ENCODE data around the gene RGS14.

DNA sequence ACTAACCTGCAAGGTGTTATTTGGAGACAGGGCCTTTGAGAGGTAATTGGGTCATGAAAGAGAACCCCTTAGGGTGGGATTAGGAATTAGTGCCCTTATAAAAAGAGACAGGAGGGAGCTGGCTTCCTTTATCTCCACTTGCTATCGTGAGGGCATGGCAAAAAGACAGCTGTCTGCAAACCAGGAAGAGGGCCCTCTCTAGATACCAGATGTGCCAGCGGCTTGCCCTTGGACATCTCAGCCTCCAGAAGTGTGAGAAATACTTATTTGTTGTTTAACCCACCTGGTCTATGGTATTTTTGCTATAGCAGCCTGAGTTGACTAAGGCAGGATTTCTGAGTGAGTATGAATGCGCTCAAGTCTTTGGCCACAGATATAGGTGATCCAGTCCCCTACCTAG is 978 bp upstream of the RGS14 start:
- TF ChIP-seq, protein P1, sequence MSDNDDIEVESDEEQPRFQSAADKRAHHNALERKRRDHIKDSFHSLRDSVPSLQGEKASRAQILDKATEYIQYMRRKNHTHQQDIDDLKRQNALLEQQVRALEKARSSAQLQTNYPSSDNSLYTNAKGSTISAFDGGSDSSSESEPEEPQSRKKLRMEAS (IDR thresholded peaks at IDR 0.05): no peak
- TF ChIP-seq EZH2 (IDR thresholded peaks at IDR 0.05) (no peak), SIN3A (IDR thresholded peaks at IDR 0.05; ENCODE audit: low read depth) (no peak)
- TF ChIP-seq, protein P2, sequence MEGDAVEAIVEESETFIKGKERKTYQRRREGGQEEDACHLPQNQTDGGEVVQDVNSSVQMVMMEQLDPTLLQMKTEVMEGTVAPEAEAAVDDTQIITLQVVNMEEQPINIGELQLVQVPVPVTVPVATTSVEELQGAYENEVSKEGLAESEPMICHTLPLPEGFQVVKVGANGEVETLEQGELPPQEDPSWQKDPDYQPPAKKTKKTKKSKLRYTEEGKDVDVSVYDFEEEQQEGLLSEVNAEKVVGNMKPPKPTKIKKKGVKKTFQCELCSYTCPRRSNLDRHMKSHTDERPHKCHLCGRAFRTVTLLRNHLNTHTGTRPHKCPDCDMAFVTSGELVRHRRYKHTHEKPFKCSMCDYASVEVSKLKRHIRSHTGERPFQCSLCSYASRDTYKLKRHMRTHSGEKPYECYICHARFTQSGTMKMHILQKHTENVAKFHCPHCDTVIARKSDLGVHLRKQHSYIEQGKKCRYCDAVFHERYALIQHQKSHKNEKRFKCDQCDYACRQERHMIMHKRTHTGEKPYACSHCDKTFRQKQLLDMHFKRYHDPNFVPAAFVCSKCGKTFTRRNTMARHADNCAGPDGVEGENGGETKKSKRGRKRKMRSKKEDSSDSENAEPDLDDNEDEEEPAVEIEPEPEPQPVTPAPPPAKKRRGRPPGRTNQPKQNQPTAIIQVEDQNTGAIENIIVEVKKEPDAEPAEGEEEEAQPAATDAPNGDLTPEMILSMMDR (IDR thresholded peaks at IDR 0.05 in 2 of 3, conservative IDR thresholded peaks at IDR 0.05 in 1 of 3; ENCODE audit: borderline replicate concordance in 1 of 3, insufficient read depth in 1 of 3, low read depth in 2 of 3, low read length in 2 of 3): no peak

All from HCT116 (cell line).